Hepatocyte (in vitro differentiated cells): ENCODE results near the gene DAP3. TPM values are rescaled to one million over a fixed set of nuclear protein-coding genes. Genes with fewer than 3 reads are reported as not detected.
"Not testable (repeated sequence)": the region's sequence is repeated elsewhere in the genome, so short reads cannot be mapped to it uniquely, and the experiment has no call there.

Experiments
- DNase-seq: peaks from one replicate; pipeline ENCODE4 v3.0.0-alpha.2; 2016; ENCODE audit warnings: low spot score
- H2AFZ ChIP-seq: fragments of 200-600 bp; sonication (generic); 2 replicates; pipeline ENCODE4 v1.6.0; 2016; ENCODE audit warnings: antibody characterized with exemption, mild to moderate bottlenecking
- H3K27ac ChIP-seq: fragments of 200-600 bp; sonication (generic); 2 replicates; pipeline ENCODE4 v1.5.1; 2016; ENCODE audit warnings: mild to moderate bottlenecking
- H3K27me3 ChIP-seq: fragments of 200-600 bp; sonication (generic); 2 replicates; pipeline ENCODE4 v1.6.1; 2016
- H3K36me3 ChIP-seq: fragments of 200-600 bp; sonication (generic); replicated peaks from 2 replicates; pipeline ENCODE4 v1.5.1; 2016; ENCODE audit warnings: low read depth; ENCODE audit not compliant: insufficient read depth
- H3K4me1 ChIP-seq: fragments of 200-600 bp; sonication (generic); 2 replicates; pipeline ENCODE4 v1.5.1; 2016; ENCODE audit warnings: mild to moderate bottlenecking, moderate library complexity; ENCODE audit not compliant: insufficient read depth
- H3K4me2 ChIP-seq: fragments of 200-600 bp; sonication (generic); 2 replicates; pipeline ENCODE4 v1.6.0; 2016
- H3K4me3 ChIP-seq: fragments of 200-600 bp; sonication (generic); 2 replicates; pipeline ENCODE4 v1.5.1; 2016; ENCODE audit warnings: mild to moderate bottlenecking
- H3K79me2 ChIP-seq: fragments of 200-600 bp; sonication (generic); 2 replicates; pipeline ENCODE4 v1.6.0; 2017; ENCODE audit warnings: mild to moderate bottlenecking
- H3K9me2 ChIP-seq: fragments of 200-600 bp; sonication (generic); replicated peaks from 2 replicates; pipeline ENCODE4 v1.6.0; 2017; ENCODE audit warnings: mild to moderate bottlenecking; ENCODE audit not compliant: insufficient read depth
- H3K9me3 ChIP-seq: fragments of 200-600 bp; sonication (generic); 2 replicates; pipeline ENCODE4 v1.5.1; 2016; ENCODE audit warnings: low read depth, mild to moderate bottlenecking
- H4K20me1 ChIP-seq: fragments of 200-600 bp; sonication (generic); 2 replicates; pipeline ENCODE4 v1.6.0; 2016; ENCODE audit warnings: mild to moderate bottlenecking; ENCODE audit not compliant: insufficient read depth, poor library complexity, severe bottlenecking
- EZH2 ChIP-seq: fragments of 200-600 bp; sonication (generic); IDR thresholded peaks from 2 replicates; pipeline ENCODE4 v1.6.1; 2016; ENCODE audit warnings: antibody characterized with exemption, mild to moderate bottlenecking, borderline replicate concordance
- EZH2phosphoT487 ChIP-seq: fragments of 200-600 bp; sonication (generic); IDR thresholded peaks from one replicate; pipeline ENCODE4 v1.6.1; 2018; ENCODE audit warnings: antibody characterized with exemption, mild to moderate bottlenecking, low read depth, moderate library complexity; ENCODE audit not compliant: unreplicated experiment, severe bottlenecking
- WGBS: methylation state at CpG from one replicate; pipeline ENCODE4 v1.1.6; 2016; ENCODE audit warnings: low lambda C conversion rate; ENCODE audit errors: missing lambda C conversion rate; 5-methylcytosine and 5-hydroxymethylcytosine counted together
- polyA plus RNA-seq: library from polyadenylated mRNA; unstranded; fragments of >200 nt; fragmentation: Nextera tagmentation; extraction: Ambion mirVana; gene quantifications from 2 replicates; pipeline ENCODE4 v1.2.1, GENCODE V29; 2016
- total RNA-seq: library from RNA; depleted of rRNA; stranded (reverse); fragments of >200 nt; gene quantifications from 2 replicates; pipeline ENCODE4 v1.2.3, GENCODE V29; 2014
- TF ChIP-seq, protein P1 (sequence below): fragments of 200-600 bp; sonication (generic); IDR thresholded peaks from 2 replicates; pipeline ENCODE4 v1.5.1; 2016; ENCODE audit warnings: antibody characterized with exemption, mild to moderate bottlenecking; ENCODE audit not compliant: poor library complexity

Gene DAP3
- total and polyA plus RNA-seq, 2 experiments from 2014 or later = 61.5 to 115 TPM

- H3K4me1 ChIP-seq = no peaks in the 10 kb centered on the region
- TF ChIP-seq EZH2 (no peak), EZH2phosphoT487 (no peak)
- TF ChIP-seq, protein P1, sequence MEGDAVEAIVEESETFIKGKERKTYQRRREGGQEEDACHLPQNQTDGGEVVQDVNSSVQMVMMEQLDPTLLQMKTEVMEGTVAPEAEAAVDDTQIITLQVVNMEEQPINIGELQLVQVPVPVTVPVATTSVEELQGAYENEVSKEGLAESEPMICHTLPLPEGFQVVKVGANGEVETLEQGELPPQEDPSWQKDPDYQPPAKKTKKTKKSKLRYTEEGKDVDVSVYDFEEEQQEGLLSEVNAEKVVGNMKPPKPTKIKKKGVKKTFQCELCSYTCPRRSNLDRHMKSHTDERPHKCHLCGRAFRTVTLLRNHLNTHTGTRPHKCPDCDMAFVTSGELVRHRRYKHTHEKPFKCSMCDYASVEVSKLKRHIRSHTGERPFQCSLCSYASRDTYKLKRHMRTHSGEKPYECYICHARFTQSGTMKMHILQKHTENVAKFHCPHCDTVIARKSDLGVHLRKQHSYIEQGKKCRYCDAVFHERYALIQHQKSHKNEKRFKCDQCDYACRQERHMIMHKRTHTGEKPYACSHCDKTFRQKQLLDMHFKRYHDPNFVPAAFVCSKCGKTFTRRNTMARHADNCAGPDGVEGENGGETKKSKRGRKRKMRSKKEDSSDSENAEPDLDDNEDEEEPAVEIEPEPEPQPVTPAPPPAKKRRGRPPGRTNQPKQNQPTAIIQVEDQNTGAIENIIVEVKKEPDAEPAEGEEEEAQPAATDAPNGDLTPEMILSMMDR = no peak
- no peak overlapping the region for H3K4me2 ChIP-seq
- H4K20me1 ChIP-seq = peaks cover 3% of the 10 kb centered on the region
- no peaks in the 10 kb centered on the region for H3K36me3 ChIP-seq
- no peak overlapping the region for H2AFZ ChIP-seq
- H3K27ac ChIP-seq = no peak overlapping the region
- H3K79me2 ChIP-seq = peaks cover 73% of the 10 kb centered on the region
- DNase-seq = peak; percentile 19
- WGBS = 91% methylated on average over 5 of the region's 5 CpGs
- no peak overlapping the region for H3K4me3 ChIP-seq
- H3K9me2 ChIP-seq = no peaks in the 10 kb centered on the region
- no peaks in the 10 kb centered on the region for H3K27me3 ChIP-seq
- no peaks in the 10 kb centered on the region for H3K9me3 ChIP-seq
These were observed 17.2 kb downstream of the DAP3 start for GRCh38 chr1:155706139-155706538.

GRCh38 chr1:155709391-155709790 lies 20.5 kb downstream of the DAP3 start:
- DNase-seq = no peak
- H3K79me2 ChIP-seq = peaks cover 59% of the 10 kb centered on the region
- TF ChIP-seq, protein P1 = no peak
- TF ChIP-seq EZH2phosphoT487 (no peak), EZH2 (no peak)
- H3K36me3 ChIP-seq = peaks cover 4% of the 10 kb centered on the region
- H3K4me2 ChIP-seq = no peak overlapping the region
- H3K9me2 ChIP-seq = no peaks in the 10 kb centered on the region
- H2AFZ ChIP-seq = no peak overlapping the region
- peaks cover 3% of the 10 kb centered on the region for H4K20me1 ChIP-seq
- no peaks in the 10 kb centered on the region for H3K4me1 ChIP-seq
- H3K27ac ChIP-seq = no peak overlapping the region
- H3K9me3 ChIP-seq = no peaks in the 10 kb centered on the region
- WGBS = 98% methylated on average over 3 of the region's 3 CpGs
- no peak overlapping the region for H3K4me3 ChIP-seq
- no peaks in the 10 kb centered on the region for H3K27me3 ChIP-seq

- H4K20me1 ChIP-seq, H3K4me2 ChIP-seq, H3K4me3 ChIP-seq, H3K9me2 ChIP-seq, H2AFZ ChIP-seq, H3K27me3 ChIP-seq, DNase-seq, H3K36me3 ChIP-seq, H3K9me3 ChIP-seq, H3K27ac ChIP-seq, H3K4me1 ChIP-seq: not testable (repeated sequence)
- WGBS = 100% methylated on average over 3 of the region's 3 CpGs
- peaks cover 42% of the 10 kb centered on the region for H3K79me2 ChIP-seq
These were observed 22.6 kb downstream of the DAP3 start for GRCh38 chr1:155711457-155711856.

DNA sequence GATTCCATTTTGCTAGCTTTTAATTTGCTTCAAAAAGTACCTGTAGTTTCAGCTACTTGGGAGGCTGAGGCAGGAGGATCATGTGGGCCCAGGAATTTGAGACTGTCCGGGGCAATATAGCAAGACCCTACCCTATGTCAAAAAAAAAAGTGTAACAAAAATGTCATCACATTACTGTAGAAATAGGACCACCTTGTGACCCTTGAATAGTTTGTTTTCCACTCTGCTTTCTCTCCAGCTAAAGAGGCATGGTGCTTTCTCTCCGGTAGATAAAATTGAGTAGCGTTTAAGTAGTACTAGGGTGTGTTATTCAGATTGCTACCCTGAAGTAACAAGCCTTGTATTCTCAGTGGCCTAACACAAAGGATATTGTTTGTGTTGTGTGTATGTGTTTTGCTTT lies 23.7 kb downstream of the DAP3 start:
- H3K9me2 ChIP-seq, H2AFZ ChIP-seq, H3K9me3 ChIP-seq, H3K4me2 ChIP-seq, H3K27me3 ChIP-seq, H3K27ac ChIP-seq, H3K36me3 ChIP-seq, H3K4me3 ChIP-seq, H3K4me1 ChIP-seq, H4K20me1 ChIP-seq, DNase-seq: not testable (repeated sequence)
- 82% methylated on average over 3 of the region's 3 CpGs for WGBS
- TF ChIP-seq, protein P1 = peak; percentile 10
- peaks cover 32% of the 10 kb centered on the region for H3K79me2 ChIP-seq
